Neuronal stem cell (in vitro differentiated cells): ENCODE results near the gene DMD.

Source experiments
- DNase-seq: peaks from one replicate; pipeline ENCODE4 v3.0.0-alpha.2; 2013; ENCODE audit warnings: low spot score
- H2AFZ ChIP-seq: one replicate; pipeline ENCODE4 v1.6.1; 2013; ENCODE audit warnings: mild to moderate bottlenecking, low read length, inconsistent platforms
- H2AK5ac ChIP-seq: 2 replicates; pipeline ENCODE4 v1.6.1; 2013; ENCODE audit warnings: low read depth, mild to moderate bottlenecking, inconsistent platforms, low read length, moderate library complexity, mixed read lengths
- H2BK120ac ChIP-seq: 2 replicates; pipeline ENCODE4 v1.6.1; 2013; ENCODE audit warnings: low read depth, mild to moderate bottlenecking, inconsistent platforms, low read length, moderate library complexity, mixed read lengths
- H2BK12ac ChIP-seq: one replicate; pipeline ENCODE4 v1.6.1; 2013; ENCODE audit warnings: low read length, inconsistent platforms
- H2BK15ac ChIP-seq: 2 replicates; pipeline ENCODE4 v1.6.1; 2013; ENCODE audit warnings: mild to moderate bottlenecking, low read length, inconsistent platforms, mixed read lengths
- H2BK5ac ChIP-seq: one replicate; pipeline ENCODE4 v1.6.1; 2013; ENCODE audit warnings: inconsistent platforms, mild to moderate bottlenecking, low read length, moderate library complexity
- H3K14ac ChIP-seq: one replicate; pipeline ENCODE4 v1.6.1; 2013; ENCODE audit warnings: low read length, inconsistent platforms
- H3K18ac ChIP-seq: 2 replicates; pipeline ENCODE4 v1.6.1; 2013; ENCODE audit warnings: low read length, inconsistent platforms
- H3K23ac ChIP-seq: 2 replicates; pipeline ENCODE4 v1.6.1; 2013; ENCODE audit warnings: low read depth, mild to moderate bottlenecking, mixed read lengths, low read length, inconsistent platforms; ENCODE audit not compliant: poor library complexity
- H3K27ac ChIP-seq: replicated peaks from 3 replicates; pipeline ENCODE4 v1.5.1; 2013; ENCODE audit warnings: low read length, inconsistent platforms
- H3K27me3 ChIP-seq, 3 experiments: 2 replicates each; pipeline ENCODE4 v1.6.1; 2013; ENCODE audit warnings: low read length in 3 of 3, mild to moderate bottlenecking in 2 of 3, inconsistent platforms in 1 of 3, low read depth in 1 of 3, mixed read lengths in 1 of 3, moderate library complexity in 1 of 3; ENCODE audit not compliant: control insufficient read depth in 3 of 3, insufficient read depth in 3 of 3
- H3K36me3 ChIP-seq, 2 donors: replicated peaks in 1 of 2; 2 replicates each; pipeline ENCODE4 v1.6.1; 2013; ENCODE audit warnings: low read length in 2 of 2; ENCODE audit not compliant: control insufficient read depth in 2 of 2, insufficient read depth in 2 of 2
- H3K4ac ChIP-seq: 2 replicates; pipeline ENCODE4 v1.6.1; 2013; ENCODE audit warnings: inconsistent platforms, mild to moderate bottlenecking, low read length, moderate library complexity
- H3K4me1 ChIP-seq, 2 donors: 1 replicate in 1 of 2; 2 replicates in 1 of 2; pipeline ENCODE4 v1.6.1; 2013; ENCODE audit warnings: low read length in 2 of 2, low read depth in 1 of 2; ENCODE audit not compliant: control insufficient read depth in 2 of 2, insufficient read depth in 1 of 2
- H3K4me2 ChIP-seq: one replicate; pipeline ENCODE4 v1.6.1; 2013; ENCODE audit warnings: mild to moderate bottlenecking, low read length, inconsistent platforms; ENCODE audit not compliant: insufficient read depth, poor library complexity, severe bottlenecking
- H3K4me3 ChIP-seq, 2 donors: 2 replicates each; pipeline ENCODE4 v1.5.1; 2013; ENCODE audit warnings: low read length in 2 of 2, mild to moderate bottlenecking in 2 of 2, inconsistent platforms in 1 of 2, moderate library complexity in 1 of 2
- H3K79me1 ChIP-seq: one replicate; pipeline ENCODE4 v1.6.1; 2013; ENCODE audit warnings: low read depth, mild to moderate bottlenecking, inconsistent platforms, low read length, moderate library complexity
- H3K9ac ChIP-seq: one replicate; pipeline ENCODE4 v1.6.1; 2013; ENCODE audit warnings: mild to moderate bottlenecking, low read depth, low read length, inconsistent platforms; ENCODE audit not compliant: poor library complexity
- H3K9me3 ChIP-seq, 2 donors: replicated peaks in 1 of 2; 2 replicates each; pipeline versions ENCODE3 to v1.6.1; 2013; ENCODE audit warnings: low read length in 2 of 2, mild to moderate bottlenecking in 2 of 2, inconsistent platforms in 1 of 2, low read depth in 1 of 2, mixed read lengths in 1 of 2, moderate library complexity in 1 of 2; ENCODE audit not compliant: control insufficient read depth in 2 of 2, insufficient read depth in 1 of 2
- H4K8ac ChIP-seq: one replicate; pipeline ENCODE4 v1.6.1; 2013; ENCODE audit warnings: low read depth, mild to moderate bottlenecking, inconsistent platforms, low read length, moderate library complexity
- H4K91ac ChIP-seq: one replicate; pipeline ENCODE4 v1.6.1; 2013; ENCODE audit warnings: low read length, low read depth, mild to moderate bottlenecking, inconsistent platforms; ENCODE audit not compliant: poor library complexity
- WGBS, 2 donors: extraction: QIAGEN DNeasy Blood & Tissue Kit; methylation state at CpG; one replicate each; pipeline ENCODE4 v1.1.7; 2013; ENCODE audit warnings: missing lambda C conversion rate in 2 of 2, mixed read lengths in 1 of 2; ENCODE audit not compliant: insufficient read length in 2 of 2, insufficient replicate concordance in 1 of 2; ENCODE audit errors: extremely low coverage in 2 of 2; 5-methylcytosine and 5-hydroxymethylcytosine counted together

The DMD gene

GRCh38 chrX:31893525-31893924 is 1317.8 kb downstream of the DMD start:
- H3K4me1 ChIP-seq: peaks cover 0 to 4% of the 10 kb centered on the region in 2 donors
- DNase-seq: no peak
- H3K79me1 ChIP-seq: no peaks in the 10 kb centered on the region
- H3K27ac ChIP-seq: no peak overlapping the region
- no peak overlapping the region for H2BK5ac ChIP-seq
- H3K9ac ChIP-seq: no peak overlapping the region
- H3K4me2 ChIP-seq: no peak overlapping the region
- H3K4ac ChIP-seq: no peak overlapping the region
- H2AK5ac ChIP-seq: no peak overlapping the region
- no peak overlapping the region for H3K18ac ChIP-seq
- no peaks in the 10 kb centered on the region for H3K36me3 ChIP-seq
- H2AFZ ChIP-seq: no peak overlapping the region
- H3K4me3 ChIP-seq: no peak overlapping the region
- no peak overlapping the region for H4K91ac ChIP-seq
- no peaks in the 10 kb centered on the region for H3K27me3 ChIP-seq
- no peak overlapping the region for H2BK15ac ChIP-seq
- WGBS, 2 donors: no CpG with 5 or more reads among the region's 4 CpGs
- H2BK120ac ChIP-seq: no peak overlapping the region
- no peak overlapping the region for H4K8ac ChIP-seq
- H2BK12ac ChIP-seq: no peak overlapping the region
- no peaks in the 10 kb centered on the region for H3K9me3 ChIP-seq
- no peak overlapping the region for H3K23ac ChIP-seq
- no peak overlapping the region for H3K14ac ChIP-seq

GRCh38 chrX:31889088-31889487 is 1322.3 kb downstream of the DMD start:
- Histone ChIP-seq H2BK12ac (no peak overlapping the region), H2BK15ac (no peak overlapping the region), H3K27me3 (no peaks in the 10 kb centered on the region), H3K27ac (no peak overlapping the region), H3K79me1 (no peaks in the 10 kb centered on the region), H4K8ac (no peak overlapping the region), H3K4me1 (peaks cover 0 to 4% of the 10 kb centered on the region in 2 donors), H3K4me2 (no peak overlapping the region), H3K4me3 (no peak overlapping the region), H3K9me3 (no peaks in the 10 kb centered on the region), H3K4ac (no peak overlapping the region), H2AK5ac (no peak overlapping the region), H4K91ac (no peak overlapping the region), H3K9ac (no peak overlapping the region), H3K36me3 (no peaks in the 10 kb centered on the region), H2AFZ (no peak overlapping the region), H2BK5ac (no peak overlapping the region), H3K18ac (no peak overlapping the region), H3K23ac (no peak overlapping the region), H3K14ac (no peak overlapping the region), H2BK120ac (no peak overlapping the region)
- WGBS, 2 donors: no CpG with 5 or more reads among the region's 2 CpGs
- DNase-seq: no peak

- Histone ChIP-seq H4K91ac (no peak overlapping the region), H2BK15ac (no peak overlapping the region), H3K4ac (no peak overlapping the region), H3K23ac (no peak overlapping the region), H3K18ac (no peak overlapping the region), H3K4me1 (no peaks in the 10 kb centered on the region), H4K8ac (no peak overlapping the region), H3K27ac (no peak overlapping the region), H3K9ac (no peak overlapping the region), H2BK12ac (no peak overlapping the region), H3K9me3 (no peaks in the 10 kb centered on the region), H3K4me2 (no peak overlapping the region), H2BK5ac (no peak overlapping the region), H2AK5ac (no peak overlapping the region), H3K36me3 (no peaks in the 10 kb centered on the region), H3K14ac (no peak overlapping the region), H3K27me3 (no peaks in the 10 kb centered on the region), H2BK120ac (no peak overlapping the region), H3K79me1 (no peaks in the 10 kb centered on the region), H2AFZ (no peak overlapping the region), H3K4me3 (no peak overlapping the region)
- no peak for DNase-seq
- no CpG with 5 or more reads among the region's 2 CpGs for WGBS, 2 donors
Measured at GRCh38 chrX:31884535-31884934, 1326.8 kb downstream of the DMD start.

- Histone ChIP-seq H4K8ac (no peak overlapping the region), H3K9ac (no peak overlapping the region), H2BK5ac (no peak overlapping the region), H2BK12ac (no peak overlapping the region), H2BK15ac (no peak overlapping the region), H3K18ac (no peak overlapping the region), H2AFZ (peak overlapping the region; percentile 69), H3K4me3 (no peak overlapping the region), H3K4ac (no peak overlapping the region), H3K4me2 (no peak overlapping the region), H4K91ac (no peak overlapping the region), H3K36me3 (no peaks in the 10 kb centered on the region), H2BK120ac (no peak overlapping the region), H2AK5ac (no peak overlapping the region), H3K4me1 (peaks cover 2 to 9% of the 10 kb centered on the region in 2 donors), H3K27me3 (no peaks in the 10 kb centered on the region), H3K23ac (no peak overlapping the region), H3K14ac (no peak overlapping the region), H3K9me3 (no peaks in the 10 kb centered on the region), H3K79me1 (no peaks in the 10 kb centered on the region), H3K27ac (peak overlapping the region; percentile 75)
- WGBS, 2 donors: no CpG with 5 or more reads among the region's 2 CpGs
- DNase-seq: no peak
Measured at GRCh38 chrX:31872007-31872406, 1339.3 kb downstream of the DMD start.
